NCI-H345 treated with DMSO at 0.1 percent for 48 hours (cell line): Measurements from ENCODE around the gene DLG2.
"Not testable (repeated sequence)": the region's sequence is repeated elsewhere in the genome, so short reads cannot be mapped to it uniquely, and the experiment has no call there.

Experiments
- DNase-seq: peaks from one replicate; lab custom pipeline; 2025; ENCODE audit not compliant: unreplicated experiment; lab: John Stamatoyannopoulos, UW

Gene DLG2

DNA sequence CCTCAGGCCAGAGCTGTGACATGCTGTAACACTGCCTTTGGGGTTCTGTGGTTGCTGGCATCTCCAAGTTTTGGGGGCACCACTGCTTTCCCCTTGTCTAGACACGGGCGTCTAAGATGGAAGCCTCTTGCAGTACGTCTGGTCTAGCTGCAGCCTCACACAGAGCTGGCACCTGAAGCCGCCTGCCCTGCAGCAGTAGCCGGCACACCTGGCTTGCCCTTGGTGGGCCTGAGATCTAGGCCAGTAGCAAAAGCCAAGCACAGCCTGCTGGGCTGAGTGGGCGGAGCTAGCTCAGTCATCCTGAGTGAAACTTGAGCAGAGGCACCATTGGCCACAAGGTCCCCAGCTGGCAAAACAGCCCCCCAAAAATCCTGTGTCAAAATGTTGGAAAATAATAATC, 154.2 kb downstream of the DLG2 start:
- DNase-seq = no peak

GRCh38 chr11:85464283-85464682, 162.9 kb downstream of the DLG2 start:
- DNase-seq = no peak

DNA sequence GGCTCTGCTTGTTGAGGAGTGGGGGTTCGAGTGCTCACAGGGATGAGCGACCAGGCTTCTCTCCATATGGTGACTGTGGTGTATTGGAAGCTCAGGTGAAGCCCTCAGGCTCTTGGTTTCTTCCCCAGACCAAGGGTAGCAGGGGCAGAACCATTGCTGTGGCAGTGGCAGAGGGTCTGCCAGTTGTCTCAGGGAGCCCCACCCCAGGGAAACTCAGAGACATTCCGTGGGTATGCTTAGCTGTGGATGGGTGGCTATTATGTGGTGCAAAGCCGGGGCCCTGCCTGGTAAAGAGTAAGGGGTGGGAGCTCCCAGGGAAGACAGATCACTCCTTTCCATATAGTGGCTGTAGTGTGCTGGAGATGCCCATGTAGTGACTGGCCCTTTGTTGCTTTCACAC, 167.8 kb downstream of the DLG2 start:
- no peak for DNase-seq

GRCh38 chr11:85444479-85444878, 182.7 kb downstream of the DLG2 start:
- DNase-seq = no peak

- DNase-seq = no peak
Observed at GRCh38 chr11:85440273-85440672, 186.9 kb downstream of the DLG2 start.

DNA sequence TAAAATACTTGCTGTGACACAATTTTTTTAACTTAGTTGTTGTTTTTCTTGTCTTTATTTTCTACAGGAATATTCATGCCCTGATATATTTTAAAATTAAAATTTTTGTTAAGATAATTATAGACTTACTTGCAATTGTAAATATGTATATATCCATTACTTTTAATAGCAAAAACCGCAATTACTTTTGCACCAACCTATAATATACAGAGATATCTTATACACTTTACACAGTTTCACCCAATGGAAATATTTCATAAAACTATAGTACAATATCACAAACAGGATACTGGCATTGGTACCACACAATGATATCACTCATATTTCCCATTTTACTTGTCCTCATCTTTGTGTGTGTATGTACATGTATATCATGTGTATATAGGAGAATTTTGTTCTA, 188.8 kb downstream of the DLG2 start:
- no peak for DNase-seq

- DNase-seq = no peak
Observed at GRCh38 chr11:85431319-85431718, 195.8 kb downstream of the DLG2 start.

DNA sequence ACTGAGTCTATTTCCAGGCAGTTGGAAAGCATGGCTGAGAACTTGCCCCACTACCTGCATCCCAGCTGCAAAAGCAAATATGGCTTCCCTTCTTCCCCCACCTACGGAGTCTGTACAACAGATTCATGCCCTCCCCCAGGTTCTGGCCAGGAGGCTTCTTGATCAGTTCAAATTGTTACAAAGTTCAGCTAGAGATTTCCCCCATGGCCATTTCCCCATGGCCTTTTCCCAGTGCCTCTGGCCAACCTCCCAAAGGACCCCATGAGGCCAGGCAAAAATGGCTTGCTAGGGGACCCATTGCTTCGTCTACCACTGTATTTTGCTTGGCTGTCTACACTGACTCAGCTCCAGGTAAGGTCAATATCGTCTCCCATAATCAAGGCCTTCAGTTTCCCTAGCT, 203.3 kb downstream of the DLG2 start:
- DNase-seq = no peak

- peak; percentile 17 for DNase-seq
Observed at GRCh38 chr11:85423316-85423715, 203.8 kb downstream of the DLG2 start.

DNA sequence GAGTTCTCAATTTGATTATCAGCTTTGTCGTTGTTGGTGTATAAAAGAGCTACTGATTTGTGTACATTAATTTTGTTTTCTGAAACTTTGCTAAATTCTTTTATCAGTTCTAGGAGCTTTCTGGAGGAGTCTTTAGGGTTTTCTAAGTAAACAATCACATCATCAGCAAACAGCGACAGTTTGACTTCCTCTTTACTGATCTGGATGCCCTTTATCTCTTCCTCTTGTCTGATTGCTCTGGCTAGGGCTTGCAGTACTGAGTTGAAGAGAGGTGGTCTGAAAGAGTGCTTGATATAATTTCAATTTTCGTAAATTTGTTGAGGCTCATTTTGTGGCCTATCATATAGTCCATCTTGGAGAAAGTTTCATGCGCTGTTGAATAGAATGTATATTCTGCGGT, 213.0 kb downstream of the DLG2 start:
- no peak for DNase-seq

- peak; percentile 65 for DNase-seq
Observed at GRCh38 chr11:85407648-85408047, 219.5 kb downstream of the DLG2 start.

DNA sequence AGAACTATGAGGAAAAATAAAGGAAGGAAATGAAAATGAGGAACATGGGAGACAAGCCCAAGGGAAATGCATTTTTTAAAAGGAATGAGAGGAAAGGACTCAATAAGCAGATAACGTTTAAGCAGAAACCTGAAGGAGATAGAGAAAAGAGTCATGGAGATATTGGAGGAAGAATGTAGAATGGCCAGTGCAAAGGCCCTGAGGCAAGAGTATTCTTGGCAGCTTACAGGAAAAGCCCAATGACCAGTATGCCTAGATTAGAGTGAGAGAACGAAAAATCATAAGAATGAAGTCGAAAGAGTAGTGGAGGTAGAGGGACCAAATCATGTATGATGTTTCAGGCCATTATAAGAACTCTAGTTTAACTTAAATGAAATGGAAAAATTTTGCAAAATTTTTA, 220.3 kb downstream of the DLG2 start:
- no peak for DNase-seq

GRCh38 chr11:85406316-85406715, 220.8 kb downstream of the DLG2 start:
- no peak for DNase-seq

DNA sequence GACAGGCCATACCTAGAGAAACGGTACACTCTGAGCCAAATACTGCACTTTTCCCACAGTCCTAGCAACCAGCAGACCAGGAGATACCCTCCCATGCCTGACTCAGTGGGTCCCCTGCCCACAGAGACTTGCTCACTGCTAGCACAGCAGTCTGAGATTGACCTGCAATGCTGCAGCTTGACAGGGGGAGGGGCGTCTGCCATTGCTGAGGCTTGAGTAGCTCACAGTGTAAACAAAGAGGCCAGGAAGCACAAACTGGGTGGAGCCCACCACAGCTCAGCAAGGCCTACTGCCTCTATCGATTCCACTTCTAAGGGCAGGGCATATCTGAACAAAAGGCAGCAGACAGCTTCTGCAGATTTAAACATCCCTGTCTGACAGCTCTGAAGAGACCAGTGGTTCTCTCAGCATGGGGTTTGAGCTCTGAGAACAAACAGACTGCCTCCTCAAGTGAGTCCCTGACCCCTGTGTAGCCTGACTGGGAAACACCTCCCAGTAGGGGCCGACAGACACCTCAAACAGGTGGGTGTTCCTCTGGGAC, 231.6 kb downstream of the DLG2 start:
- peak; percentile 60 for DNase-seq

DNA sequence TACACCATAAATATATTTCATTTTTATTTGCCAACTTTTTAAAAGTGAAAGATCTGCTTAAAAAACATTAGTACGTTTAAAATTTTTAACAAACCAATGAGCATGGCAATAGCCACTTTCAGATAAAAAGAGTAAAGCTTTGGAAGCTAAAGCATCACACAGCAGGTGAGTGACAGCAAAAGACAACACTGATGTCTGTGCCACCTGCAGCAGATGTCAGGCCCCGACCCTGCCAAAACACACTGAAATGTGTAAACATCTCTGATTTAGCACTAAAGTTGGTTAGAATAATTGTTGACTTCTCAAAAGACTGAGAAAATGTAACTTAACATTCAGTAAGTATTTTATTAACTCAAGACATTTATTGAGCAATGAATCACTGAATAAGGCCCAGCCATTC, 232.9 kb downstream of the DLG2 start:
- peak; percentile 4 for DNase-seq

GRCh38 chr11:85391141-85391540, 236.0 kb downstream of the DLG2 start:
- DNase-seq = no peak

DNA sequence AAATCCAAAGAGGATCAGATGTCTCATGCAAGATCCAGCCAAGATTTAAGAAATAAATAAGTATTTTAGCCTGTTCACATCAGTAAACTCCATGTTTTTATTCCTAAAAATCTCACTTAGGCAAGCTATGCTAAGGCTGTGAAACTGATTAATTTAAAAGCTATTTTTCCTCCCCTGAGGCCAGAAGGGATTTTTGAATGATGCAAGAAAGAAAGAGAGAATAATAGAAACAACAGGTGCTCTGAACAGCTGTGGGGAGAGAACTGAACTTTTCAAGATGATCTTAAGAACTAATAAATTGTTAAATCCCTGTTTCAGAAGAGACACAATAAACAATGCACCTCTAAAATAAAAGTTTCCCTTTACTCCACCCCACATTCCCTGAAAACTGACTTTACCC, 241.6 kb downstream of the DLG2 start:
- DNase-seq = no peak

DNA sequence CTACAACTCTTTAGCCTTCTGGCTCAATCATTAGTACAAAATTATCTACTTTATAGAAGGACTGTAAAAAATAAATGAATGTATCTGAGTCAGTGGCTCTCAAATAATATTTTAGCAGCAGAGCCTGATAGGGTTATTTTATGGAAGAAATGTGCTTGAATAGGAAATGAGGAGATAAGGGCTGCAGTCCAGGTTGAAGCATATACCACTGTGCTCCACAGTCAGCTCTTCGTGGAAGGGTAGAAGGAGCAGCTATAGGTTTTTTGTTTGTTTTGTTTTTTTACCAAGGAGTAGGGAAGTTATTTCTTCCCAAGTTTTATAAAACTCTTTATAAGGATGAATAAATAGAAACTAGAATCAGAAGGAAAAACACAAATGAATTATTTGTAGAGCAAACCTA, 242.0 kb downstream of the DLG2 start:
- DNase-seq = no peak

DNA sequence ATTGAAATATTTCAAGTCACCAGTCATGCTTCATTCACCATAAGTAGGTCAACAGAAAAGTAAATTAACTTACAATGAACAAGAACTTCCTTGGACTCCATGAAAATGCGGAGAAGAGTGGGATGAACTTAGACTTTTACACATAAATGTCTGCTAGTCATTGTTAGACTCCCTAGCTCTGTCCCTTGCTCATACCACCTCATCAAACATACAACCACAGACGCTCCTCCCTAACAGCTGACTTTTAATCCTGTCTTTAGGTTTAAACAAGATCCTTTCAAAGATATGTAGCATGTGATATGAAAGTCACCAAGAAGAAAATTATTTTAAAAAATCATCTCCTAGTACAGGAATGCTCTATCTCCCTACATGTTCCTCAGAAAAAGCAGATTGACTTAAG, 248.1 kb downstream of the DLG2 start:
- no peak for DNase-seq

DNA sequence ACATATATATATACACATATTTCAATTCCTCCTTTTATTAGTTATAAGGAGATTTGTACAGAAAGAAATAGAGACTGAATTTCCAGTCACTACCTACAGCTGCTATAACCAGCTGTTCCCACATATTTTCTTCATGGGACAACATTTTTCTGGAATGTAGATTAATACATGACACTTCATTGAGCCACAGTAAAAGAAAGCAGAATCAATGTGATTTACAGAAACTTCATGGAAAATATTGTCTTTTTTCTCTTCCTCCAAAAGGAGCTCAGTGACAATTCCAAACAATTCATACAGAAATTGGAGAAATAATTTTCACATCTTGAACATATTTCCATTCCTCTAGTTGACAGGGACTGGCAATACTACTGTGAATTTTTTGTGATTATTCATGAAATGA, 249.2 kb downstream of the DLG2 start:
- DNase-seq = no peak

DNA sequence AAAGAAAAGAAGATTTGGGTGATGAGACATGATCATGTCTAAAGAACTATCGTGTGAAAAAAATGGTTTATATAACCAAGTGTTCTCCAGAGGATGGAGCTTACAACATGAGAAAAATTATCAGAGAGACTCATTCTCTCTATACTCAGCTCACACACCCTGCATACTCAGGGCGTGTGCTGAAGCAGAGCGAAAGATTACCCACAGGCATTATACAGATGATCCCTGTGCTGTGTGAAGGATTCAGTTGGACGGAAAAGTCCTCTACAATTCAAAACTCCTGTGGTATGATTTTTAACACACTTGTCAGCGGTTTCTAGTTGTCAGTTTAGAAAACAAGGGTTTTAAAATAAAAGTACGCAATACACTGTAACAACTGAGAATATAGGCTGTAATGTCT, 267.3 kb downstream of the DLG2 start:
- no peak for DNase-seq

DNA sequence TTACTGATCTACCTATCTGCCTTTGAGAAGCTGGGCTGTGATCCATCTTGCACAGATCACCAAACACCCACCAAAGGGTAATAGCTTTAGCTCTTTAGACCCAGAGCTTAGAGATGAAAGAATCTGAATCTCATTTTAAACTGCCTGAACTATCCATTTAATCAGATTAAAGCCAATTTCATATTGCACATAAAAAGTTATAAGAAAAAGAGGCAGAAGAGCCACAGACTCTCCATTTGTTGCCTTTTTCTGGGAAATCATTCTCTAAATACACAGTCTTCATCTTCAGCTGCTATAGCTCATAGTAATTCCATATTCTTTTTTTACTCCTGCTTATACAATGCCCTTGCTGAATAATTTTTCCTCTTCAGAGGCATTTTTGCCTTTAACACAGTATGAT, 271.2 kb downstream of the DLG2 start:
- DNase-seq = no peak

- DNase-seq = not testable (repeated sequence)
Observed at GRCh38 chr11:85349539-85349938, 277.6 kb downstream of the DLG2 start.

GRCh38 chr11:85348945-85349344, 278.2 kb downstream of the DLG2 start:
- no peak for DNase-seq
